OCI-LY7 (cell line): Measurements from ENCODE around the gene MSANTD2.
A peak's percentile ranks its signal among the peaks of the same experiment; 100 is the strongest.

Experiments
- EZH2phosphoT487 ChIP-seq: fragments of 200-600 bp; sonication (generic); IDR thresholded peaks from 2 replicates; pipeline ENCODE4 v1.6.1; 2018; ENCODE audit warnings: low read depth, borderline replicate concordance, mild to moderate bottlenecking, mixed run types, antibody characterized with exemption, low read length, moderate library complexity, mixed read lengths
- TF ChIP-seq, protein P1 (sequence below): fragments of 200-600 bp; sonication (generic); conservative IDR thresholded peaks from 2 replicates; pipeline ENCODE4 v1.5.1; 2014; ENCODE audit warnings: mild to moderate bottlenecking, antibody characterized with exemption, low read length, moderate library complexity, mixed read lengths

DNA sequence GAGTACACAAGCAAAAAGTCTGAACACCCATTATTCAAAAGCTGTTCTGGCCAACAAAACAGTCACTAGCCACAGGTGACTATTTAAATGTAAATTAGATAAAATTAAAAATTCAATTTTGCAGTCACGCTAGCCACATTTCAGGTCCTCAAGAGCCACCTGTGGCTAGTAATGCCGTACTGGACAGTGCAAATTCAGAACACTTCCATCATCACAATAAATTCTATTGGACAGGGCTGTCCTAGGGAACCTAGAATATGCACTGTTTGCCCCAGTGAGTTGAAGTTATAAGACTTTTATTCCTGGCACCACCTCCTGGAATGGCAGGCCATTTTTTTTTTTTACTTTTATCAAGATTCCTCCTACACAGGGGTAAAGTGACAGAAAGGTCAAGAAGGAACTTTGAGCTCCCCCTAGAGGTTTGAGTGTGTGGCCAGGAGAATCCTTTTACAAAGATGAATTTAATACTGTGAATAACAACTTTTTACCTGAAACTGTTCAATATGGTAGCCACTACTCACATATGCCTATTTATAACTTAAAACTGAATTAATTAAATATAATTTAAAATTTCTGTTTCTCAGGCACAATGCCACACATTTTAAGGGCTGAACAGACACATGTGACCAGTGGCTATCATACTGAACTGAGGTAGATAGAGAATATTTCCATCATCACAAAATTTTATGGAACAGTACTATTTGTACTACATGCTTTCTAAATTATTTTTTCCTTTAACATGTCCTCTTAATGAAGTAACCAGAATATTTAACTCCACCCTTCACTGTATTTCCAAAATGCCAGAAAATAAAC, 6.5 kb downstream of the MSANTD2 start:
- TF ChIP-seq, protein P1, sequence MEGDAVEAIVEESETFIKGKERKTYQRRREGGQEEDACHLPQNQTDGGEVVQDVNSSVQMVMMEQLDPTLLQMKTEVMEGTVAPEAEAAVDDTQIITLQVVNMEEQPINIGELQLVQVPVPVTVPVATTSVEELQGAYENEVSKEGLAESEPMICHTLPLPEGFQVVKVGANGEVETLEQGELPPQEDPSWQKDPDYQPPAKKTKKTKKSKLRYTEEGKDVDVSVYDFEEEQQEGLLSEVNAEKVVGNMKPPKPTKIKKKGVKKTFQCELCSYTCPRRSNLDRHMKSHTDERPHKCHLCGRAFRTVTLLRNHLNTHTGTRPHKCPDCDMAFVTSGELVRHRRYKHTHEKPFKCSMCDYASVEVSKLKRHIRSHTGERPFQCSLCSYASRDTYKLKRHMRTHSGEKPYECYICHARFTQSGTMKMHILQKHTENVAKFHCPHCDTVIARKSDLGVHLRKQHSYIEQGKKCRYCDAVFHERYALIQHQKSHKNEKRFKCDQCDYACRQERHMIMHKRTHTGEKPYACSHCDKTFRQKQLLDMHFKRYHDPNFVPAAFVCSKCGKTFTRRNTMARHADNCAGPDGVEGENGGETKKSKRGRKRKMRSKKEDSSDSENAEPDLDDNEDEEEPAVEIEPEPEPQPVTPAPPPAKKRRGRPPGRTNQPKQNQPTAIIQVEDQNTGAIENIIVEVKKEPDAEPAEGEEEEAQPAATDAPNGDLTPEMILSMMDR: peak; percentile 95
- no peak for TF ChIP-seq EZH2phosphoT487
